Bronchial epithelial cell (primary cell): ENCODE measurements around the gene PEAK1. TPM values are rescaled to one million over a fixed set of nuclear protein-coding genes. Genes with fewer than 3 reads are reported as not detected.

Experiments used
- DNase-seq: peaks from one replicate; pipeline ENCODE4 v3.0.0-alpha.2; 2010; ENCODE audit warnings: low read depth
- FAIRE-seq: peaks from 2 replicates; lab custom pipeline; 2011; peaks lifted over from hg19 to GRCh38; lab: Jason Lieb, UNC
- H3K27me3 ChIP-seq: 2 replicates; pipeline ENCODE4 v1.5.1; 2011; ENCODE audit warnings: low read length; ENCODE audit not compliant: control insufficient read depth, insufficient read depth
- H3K36me3 ChIP-seq: 2 replicates; pipeline ENCODE4 v1.5.1; 2011; ENCODE audit warnings: low read length; ENCODE audit not compliant: control insufficient read depth, insufficient read depth
- H3K4me3 ChIP-seq: 2 replicates; pipeline ENCODE4 v1.5.1; 2011; ENCODE audit warnings: mild to moderate bottlenecking, low read depth, low read length, control low read depth
- total RNA-seq: library from RNA; depleted of rRNA; stranded (reverse); fragments of >200 nt; gene quantifications from 2 replicates; pipeline ENCODE4 v1.2.1, GENCODE V29; 2014
- TF ChIP-seq, protein P1 (sequence below): IDR thresholded peaks from 2 replicates; pipeline ENCODE4 v1.5.1; 2011; ENCODE audit warnings: mild to moderate bottlenecking, moderate library complexity, low read length, control low read depth, inconsistent platforms; ENCODE audit not compliant: insufficient read depth, severe bottlenecking

Gene PEAK1
- total RNA-seq, 1 donor from 2014 or later, result 3.7 TPM

DNA sequence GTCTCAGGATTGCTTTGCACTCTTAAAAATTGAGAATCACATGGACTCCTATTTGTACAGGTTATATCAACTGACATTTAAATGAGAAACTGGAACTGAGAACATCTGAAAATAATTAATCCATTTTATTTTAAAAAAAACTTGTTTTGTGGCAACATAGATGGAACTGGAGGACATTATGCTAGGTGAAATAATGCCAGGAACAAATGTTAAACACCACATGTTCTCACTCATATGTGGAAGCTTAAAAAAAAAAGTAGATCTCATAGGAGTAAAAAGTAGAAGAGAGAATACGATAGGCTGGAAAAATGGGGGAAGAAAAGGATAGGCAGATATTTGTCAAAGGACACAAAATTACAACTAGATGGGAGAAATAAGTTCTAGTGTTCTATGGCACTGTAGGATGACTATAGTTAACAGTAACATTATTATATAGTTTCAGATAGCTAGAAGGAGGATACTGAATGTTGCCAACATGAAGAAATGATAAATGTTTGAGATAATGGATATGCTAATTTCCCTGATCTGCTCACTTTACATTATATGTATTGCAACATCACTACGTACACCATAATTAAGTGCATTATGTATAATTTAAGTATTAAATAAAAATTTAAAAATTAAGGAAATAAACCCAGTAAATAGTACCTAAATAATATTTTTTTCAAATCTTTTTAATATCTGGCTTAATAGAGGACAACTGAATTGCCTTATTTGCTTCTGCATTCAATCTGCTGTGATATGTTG lies 248.5 kb downstream of the PEAK1 start:
- TF ChIP-seq, protein P1, sequence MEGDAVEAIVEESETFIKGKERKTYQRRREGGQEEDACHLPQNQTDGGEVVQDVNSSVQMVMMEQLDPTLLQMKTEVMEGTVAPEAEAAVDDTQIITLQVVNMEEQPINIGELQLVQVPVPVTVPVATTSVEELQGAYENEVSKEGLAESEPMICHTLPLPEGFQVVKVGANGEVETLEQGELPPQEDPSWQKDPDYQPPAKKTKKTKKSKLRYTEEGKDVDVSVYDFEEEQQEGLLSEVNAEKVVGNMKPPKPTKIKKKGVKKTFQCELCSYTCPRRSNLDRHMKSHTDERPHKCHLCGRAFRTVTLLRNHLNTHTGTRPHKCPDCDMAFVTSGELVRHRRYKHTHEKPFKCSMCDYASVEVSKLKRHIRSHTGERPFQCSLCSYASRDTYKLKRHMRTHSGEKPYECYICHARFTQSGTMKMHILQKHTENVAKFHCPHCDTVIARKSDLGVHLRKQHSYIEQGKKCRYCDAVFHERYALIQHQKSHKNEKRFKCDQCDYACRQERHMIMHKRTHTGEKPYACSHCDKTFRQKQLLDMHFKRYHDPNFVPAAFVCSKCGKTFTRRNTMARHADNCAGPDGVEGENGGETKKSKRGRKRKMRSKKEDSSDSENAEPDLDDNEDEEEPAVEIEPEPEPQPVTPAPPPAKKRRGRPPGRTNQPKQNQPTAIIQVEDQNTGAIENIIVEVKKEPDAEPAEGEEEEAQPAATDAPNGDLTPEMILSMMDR, result no peak
- Histone ChIP-seq H3K27me3 (no peaks in the 10 kb centered on the region), H3K4me3 (no peak overlapping the region), H3K36me3 (no peaks in the 10 kb centered on the region)
- DNase-seq (no peak), FAIRE-seq (no peak)

DNA sequence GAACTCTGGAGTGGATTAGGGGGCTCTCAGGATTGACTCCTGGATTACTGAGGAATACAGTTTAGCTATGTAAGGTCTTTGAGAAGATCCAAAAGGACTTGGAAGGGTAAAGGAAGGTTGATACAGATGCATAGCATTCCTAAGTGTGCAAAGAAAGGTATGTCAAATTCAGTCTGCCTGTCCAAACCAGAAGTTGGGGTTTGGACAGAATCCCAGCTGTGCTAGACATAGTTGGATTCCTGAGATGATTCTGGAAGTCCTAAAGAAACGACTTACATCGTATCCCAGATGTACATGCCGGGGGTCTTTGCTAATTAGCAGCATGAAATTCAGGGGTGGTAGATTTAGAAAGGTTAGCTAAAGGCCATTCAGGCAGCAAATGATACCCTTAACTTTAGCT lies 251.3 kb downstream of the PEAK1 start:
- FAIRE-seq (no peak), DNase-seq (no peak)
- no peaks in the 10 kb centered on the region for H3K36me3 ChIP-seq
- no peaks in the 10 kb centered on the region for H3K27me3 ChIP-seq
- TF ChIP-seq, protein P1, result no peak
- no peak overlapping the region for H3K4me3 ChIP-seq

GRCh38 chr15:77168141-77168540 lies 251.8 kb downstream of the PEAK1 start:
- H3K36me3 ChIP-seq, result no peaks in the 10 kb centered on the region
- H3K27me3 ChIP-seq, result no peaks in the 10 kb centered on the region
- H3K4me3 ChIP-seq, result no peak overlapping the region
- no peak for DNase-seq
- no peak for FAIRE-seq
- TF ChIP-seq, protein P1, result no peak

DNA sequence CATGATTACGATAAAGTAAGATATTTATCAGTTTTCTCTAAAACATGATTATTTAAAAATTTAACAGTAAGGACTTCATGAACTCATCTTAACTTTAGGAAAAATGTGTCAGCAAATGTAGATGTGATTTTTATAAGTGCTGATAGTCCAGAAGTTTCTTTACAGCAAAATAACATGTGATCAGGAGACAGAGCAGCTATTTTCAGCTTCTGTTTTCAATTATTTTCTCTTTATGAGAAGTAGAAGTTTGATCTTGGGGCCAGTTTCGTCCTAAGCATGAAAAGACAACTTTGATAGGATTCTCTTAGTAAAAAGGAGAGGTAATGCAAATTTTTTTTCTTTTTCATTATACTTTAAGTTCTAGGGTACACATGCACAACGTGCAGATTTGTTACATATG lies 252.5 kb downstream of the PEAK1 start:
- H3K36me3 ChIP-seq, result no peaks in the 10 kb centered on the region
- FAIRE-seq, result no peak
- TF ChIP-seq, protein P1, result no peak
- no peaks in the 10 kb centered on the region for H3K27me3 ChIP-seq
- no peak overlapping the region for H3K4me3 ChIP-seq
- no peak for DNase-seq

- FAIRE-seq (no peak), DNase-seq (no peak)
- Histone ChIP-seq H3K4me3 (no peak overlapping the region), H3K27me3 (no peaks in the 10 kb centered on the region), H3K36me3 (no peaks in the 10 kb centered on the region)
- TF ChIP-seq, protein P1, result no peak
Measured at GRCh38 chr15:77163781-77164384, 256.0 kb downstream of the PEAK1 start.
